Testis (tissue), 2 donors: ENCODE results near the gene LGALS4.

Experiments
- POLR2A ChIP-seq: fragments of 450-650 bp; IDR thresholded peaks from one replicate; pipeline ENCODE4 v1.6.1; 2017; ENCODE audit warnings: antibody characterized with exemption, mild to moderate bottlenecking, moderate library complexity
- TF ChIP-seq, protein P1 (sequence below), 3 experiments: fragments of 450-650 bp in 2 of 3; fragments of 200-600 bp in 1 of 3; sonication (generic) in 1 of 3; IDR thresholded peaks; one replicate each; pipeline ENCODE4 v1.5.1; 2016 to 2019; ENCODE audit warnings: antibody characterized with exemption in 3 of 3, mild to moderate bottlenecking in 2 of 3, moderate library complexity in 1 of 3

DNA sequence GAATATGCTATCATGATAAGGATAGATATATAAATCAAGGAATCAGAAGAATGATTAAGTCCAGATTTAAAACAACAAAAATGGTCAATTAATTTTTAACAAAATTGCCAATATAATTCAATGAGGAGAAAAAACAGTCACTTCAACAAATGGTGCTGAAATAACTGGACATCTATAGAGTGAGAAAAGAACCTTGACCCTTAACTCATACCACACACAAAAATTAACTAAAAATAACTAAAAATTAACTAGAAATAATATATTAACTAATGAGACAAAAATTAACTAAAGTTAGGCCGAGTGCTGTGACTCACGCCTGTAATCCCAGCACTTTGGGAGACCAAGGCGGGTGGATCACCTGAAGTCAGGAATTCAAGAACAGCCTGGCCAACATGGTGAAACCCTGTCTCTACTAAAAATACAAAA, 48.9 kb downstream of the LGALS4 start:
- TF ChIP-seq, protein P1, sequence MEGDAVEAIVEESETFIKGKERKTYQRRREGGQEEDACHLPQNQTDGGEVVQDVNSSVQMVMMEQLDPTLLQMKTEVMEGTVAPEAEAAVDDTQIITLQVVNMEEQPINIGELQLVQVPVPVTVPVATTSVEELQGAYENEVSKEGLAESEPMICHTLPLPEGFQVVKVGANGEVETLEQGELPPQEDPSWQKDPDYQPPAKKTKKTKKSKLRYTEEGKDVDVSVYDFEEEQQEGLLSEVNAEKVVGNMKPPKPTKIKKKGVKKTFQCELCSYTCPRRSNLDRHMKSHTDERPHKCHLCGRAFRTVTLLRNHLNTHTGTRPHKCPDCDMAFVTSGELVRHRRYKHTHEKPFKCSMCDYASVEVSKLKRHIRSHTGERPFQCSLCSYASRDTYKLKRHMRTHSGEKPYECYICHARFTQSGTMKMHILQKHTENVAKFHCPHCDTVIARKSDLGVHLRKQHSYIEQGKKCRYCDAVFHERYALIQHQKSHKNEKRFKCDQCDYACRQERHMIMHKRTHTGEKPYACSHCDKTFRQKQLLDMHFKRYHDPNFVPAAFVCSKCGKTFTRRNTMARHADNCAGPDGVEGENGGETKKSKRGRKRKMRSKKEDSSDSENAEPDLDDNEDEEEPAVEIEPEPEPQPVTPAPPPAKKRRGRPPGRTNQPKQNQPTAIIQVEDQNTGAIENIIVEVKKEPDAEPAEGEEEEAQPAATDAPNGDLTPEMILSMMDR (IDR thresholded peaks at IDR 0.05) = no peak
- no peak for TF ChIP-seq POLR2A
